ENCODE data around the gene CYP19A1.

Gene CYP19A1

GRCh38 chr15:51172193-51172592 is 166.2 kb downstream of the CYP19A1 start:
- DNase-seq, result no peak

- DNase-seq, result no peak
These were observed 166.8 kb downstream of the CYP19A1 start for GRCh38 chr15:51171634-51171932.

- no peak for DNase-seq
These were observed 167.3 kb downstream of the CYP19A1 start for GRCh38 chr15:51170882-51171633.

- no peak for DNase-seq
These were observed 169.7 kb downstream of the CYP19A1 start for GRCh38 chr15:51168700-51169099.

- no peak for DNase-seq
These were observed 174.6 kb downstream of the CYP19A1 start for GRCh38 chr15:51163843-51164242.

GRCh38 chr15:51162865-51163762 is 175.3 kb downstream of the CYP19A1 start:
- DNase-seq, result peak; percentile 46

GRCh38 chr15:51161491-51162220 is 176.7 kb downstream of the CYP19A1 start:
- DNase-seq, result no peak

- DNase-seq, result no peak
These were observed 177.9 kb downstream of the CYP19A1 start for GRCh38 chr15:51160484-51160883.
